Activated CD4-positive, alpha-beta memory T cell treated with anti-CD3 and anti-CD28 coated beads for 36 hours (primary cell): ENCODE data around the gene ADD3. TPM values are rescaled to one million over a fixed set of nuclear protein-coding genes. Genes with fewer than 3 reads are reported as not detected.

Experiments
- CTCF ChIA-PET: fragments of 350-600 bp; sonication (Branson Sonifier 250); formaldehyde crosslinking; loops from one replicate; lab custom pipeline; 2021; ENCODE audit warnings: antibody characterized with exemption, inconsistent platforms; lab: Charles Lee
- POLR2A ChIA-PET: fragments of 350-600 bp; sonication (Branson Sonifier 250); formaldehyde crosslinking; loops from one replicate; lab custom pipeline; 2021; ENCODE audit warnings: antibody characterized with exemption; lab: Charles Lee
- DNase-seq: peaks from one replicate; pipeline ENCODE4 v3.0.0-alpha.2; 2020
- H3K27ac Mint-ChIP-seq: one replicate; pipeline ENCODE4 v1.8.0; 2021; ENCODE audit warnings: mixed read lengths
- H3K27me3 Mint-ChIP-seq: one replicate; pipeline ENCODE4 v1.8.0; 2021; ENCODE audit warnings: mixed read lengths
- H3K36me3 Mint-ChIP-seq: one replicate; pipeline ENCODE4 v1.8.0; 2021; ENCODE audit warnings: mixed read lengths
- H3K4me1 Mint-ChIP-seq: one replicate; pipeline ENCODE4 v1.8.0; 2021; ENCODE audit warnings: low read depth, mixed read lengths
- H3K4me3 Mint-ChIP-seq: one replicate; pipeline ENCODE4 v1.8.0; 2021; ENCODE audit warnings: mild to moderate bottlenecking, mixed read lengths
- H3K9me3 Mint-ChIP-seq: one replicate; pipeline ENCODE4 v1.8.0; 2021; ENCODE audit warnings: mixed read lengths
- intact Hi-C: fragments of 100-400 bp; cut with micrococcal nuclease; formaldehyde crosslinking; loops from one replicate; pipeline ENCODE4 v1.15.1; 2023
- total RNA-seq, 2 experiments: library from RNA; stranded (reverse); gene quantifications; one replicate each; pipeline ENCODE4 v1.2.3, GENCODE V29; 2021

ADD3 gene
- total RNA-seq, 2 experiments from 2014 or later, result 92.3 to 93.3 TPM

DNA sequence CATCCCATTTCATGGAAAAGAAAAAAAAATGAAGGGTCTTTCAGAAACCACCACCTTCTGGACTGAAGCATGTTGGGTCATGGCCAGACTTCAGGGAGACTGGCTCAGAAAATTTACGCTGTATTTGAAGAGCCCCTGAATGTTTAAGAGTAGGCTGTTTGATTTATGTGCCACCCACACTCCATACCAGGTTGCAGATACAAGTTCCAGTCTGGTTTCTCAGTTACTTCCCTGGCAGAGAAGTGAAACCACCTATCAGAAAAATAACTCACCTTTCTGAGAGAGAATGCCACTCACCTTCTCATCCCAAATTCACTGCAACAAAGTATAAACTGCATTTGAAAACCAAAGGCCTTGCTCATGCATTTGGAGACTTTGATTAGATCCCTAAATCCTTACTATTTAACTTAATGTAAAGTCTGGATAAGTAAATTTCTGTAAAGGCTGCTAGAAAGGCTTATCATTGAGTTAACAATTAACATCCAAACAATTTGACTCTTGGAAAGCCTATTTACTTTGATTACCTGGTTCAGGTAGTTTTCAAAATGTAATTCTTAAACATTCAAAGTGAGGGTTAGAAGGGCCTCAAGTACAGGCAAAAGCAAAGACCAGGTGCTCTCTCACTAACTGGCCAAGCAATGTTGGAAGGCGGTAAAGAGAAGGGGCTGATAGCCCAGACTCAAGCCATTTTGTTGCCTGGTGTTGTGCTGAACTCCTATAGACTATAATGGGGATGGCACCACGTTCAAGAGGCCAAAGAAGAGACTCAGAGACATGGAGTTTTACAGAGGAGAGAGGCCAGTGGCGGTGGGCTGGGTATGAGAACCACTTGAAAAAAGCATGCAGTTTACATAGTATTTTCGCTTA is 12.8 kb upstream of the ADD3 start:
- no peaks in the 10 kb centered on the region for H3K27me3 Mint-ChIP-seq
- H3K36me3 Mint-ChIP-seq, result no peaks in the 10 kb centered on the region
- H3K9me3 Mint-ChIP-seq, result no peaks in the 10 kb centered on the region
- ChIA-PET POLR2A (no interaction called here), CTCF (interaction anchor here (1.0 kb wide), 1 partner anchor 16 kb away, joined by 3 read pairs; no protein-coding TSS in a partner anchor)
- intact Hi-C loops, result no loop called here
- no peak for DNase-seq
- no peak overlapping the region for H3K27ac Mint-ChIP-seq
- H3K4me3 Mint-ChIP-seq, result no peak overlapping the region
- H3K4me1 Mint-ChIP-seq, result peaks cover 21% of the 10 kb centered on the region

DNA sequence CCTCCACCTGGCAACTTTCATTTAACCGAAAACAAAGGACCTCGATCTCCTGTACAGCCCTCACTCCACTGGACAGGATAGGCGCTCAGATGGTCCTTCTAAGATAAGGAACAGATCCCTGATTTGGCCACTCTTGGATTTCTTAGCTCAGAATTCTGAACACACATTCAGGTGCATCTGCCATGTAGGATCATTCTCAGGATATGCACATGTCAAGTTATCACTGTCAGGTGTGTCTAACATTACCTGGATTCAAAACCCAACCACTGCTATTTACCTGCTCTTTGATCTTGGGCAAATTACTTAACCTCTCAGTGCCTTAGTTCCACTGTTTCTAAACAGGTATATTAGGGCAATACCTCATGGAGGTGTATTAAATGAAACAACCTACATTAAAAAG is 12.2 kb upstream of the ADD3 start:
- no peak for DNase-seq
- Mint-ChIP-seq H3K27ac (no peak overlapping the region), H3K4me1 (peaks cover 21% of the 10 kb centered on the region), H3K27me3 (no peaks in the 10 kb centered on the region), H3K9me3 (no peaks in the 10 kb centered on the region), H3K36me3 (no peaks in the 10 kb centered on the region), H3K4me3 (no peak overlapping the region)
- ChIA-PET CTCF (interaction anchor here (1.0 kb wide), 1 partner anchor 16 kb away, joined by 3 read pairs; no protein-coding TSS in a partner anchor), POLR2A (no interaction called here)
- intact Hi-C loops, result no loop called here

DNA sequence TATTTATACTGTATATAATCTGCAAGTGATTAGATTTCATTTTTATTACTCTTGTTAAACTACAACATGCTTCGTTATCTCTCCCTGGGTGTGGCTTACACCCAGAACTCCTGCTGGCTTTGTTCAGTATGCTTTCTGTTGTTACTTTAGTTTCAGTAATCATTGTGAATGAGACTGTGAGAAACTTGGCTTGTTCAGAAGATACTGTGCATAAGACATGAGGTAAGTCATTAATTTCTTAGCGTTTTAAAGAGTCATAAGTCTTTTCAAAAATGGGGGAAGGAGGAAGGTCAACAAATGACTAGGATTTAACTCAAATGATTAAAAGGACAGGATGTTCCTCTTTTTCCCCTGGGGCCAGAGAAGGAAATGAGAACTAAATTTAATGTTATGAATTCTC is 11.6 kb upstream of the ADD3 start:
- Mint-ChIP-seq H3K27me3 (no peaks in the 10 kb centered on the region), H3K4me1 (peaks cover 21% of the 10 kb centered on the region), H3K4me3 (no peak overlapping the region), H3K9me3 (no peaks in the 10 kb centered on the region), H3K27ac (no peak overlapping the region), H3K36me3 (no peaks in the 10 kb centered on the region)
- DNase-seq, result no peak
- intact Hi-C loops, result no loop called here
- ChIA-PET POLR2A (no interaction called here), CTCF (interaction anchor here (0.9 to 1.4 kb wide), 3 partner anchors 16 to 18 kb away, joined by 3 to 5 read pairs (median 3); no protein-coding TSS in a partner anchor)

DNA sequence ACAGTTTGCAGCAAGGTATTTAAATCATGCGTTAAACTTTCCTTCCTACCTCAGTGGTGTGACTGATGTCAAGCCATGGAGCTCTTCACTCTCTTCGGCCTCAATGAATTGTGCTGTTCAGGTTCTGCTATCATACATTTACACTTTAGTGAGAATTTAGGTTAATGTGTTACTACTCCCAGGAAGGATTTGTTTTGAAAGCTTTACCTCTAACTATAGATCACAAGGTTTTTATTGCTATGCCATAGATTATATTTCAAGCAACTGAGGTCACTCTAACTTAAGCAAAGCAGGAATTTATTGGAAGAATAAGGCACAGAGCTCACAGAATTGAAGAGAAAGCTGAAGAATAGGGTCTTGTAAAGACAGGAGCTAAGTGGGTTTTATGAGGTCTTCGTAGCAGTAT is 11.0 kb upstream of the ADD3 start:
- H3K27ac Mint-ChIP-seq, result no peak overlapping the region
- ChIA-PET CTCF (interaction anchor here (0.9 to 1.4 kb wide), 2 partner anchors 17 to 19 kb away, joined by 3 to 5 read pairs; no protein-coding TSS in a partner anchor), POLR2A (no interaction called here)
- H3K36me3 Mint-ChIP-seq, result no peaks in the 10 kb centered on the region
- no peaks in the 10 kb centered on the region for H3K9me3 Mint-ChIP-seq
- peaks cover 21% of the 10 kb centered on the region for H3K4me1 Mint-ChIP-seq
- no peaks in the 10 kb centered on the region for H3K27me3 Mint-ChIP-seq
- H3K4me3 Mint-ChIP-seq, result no peak overlapping the region
- no peak for DNase-seq
- intact Hi-C loops, result no loop called here

DNA sequence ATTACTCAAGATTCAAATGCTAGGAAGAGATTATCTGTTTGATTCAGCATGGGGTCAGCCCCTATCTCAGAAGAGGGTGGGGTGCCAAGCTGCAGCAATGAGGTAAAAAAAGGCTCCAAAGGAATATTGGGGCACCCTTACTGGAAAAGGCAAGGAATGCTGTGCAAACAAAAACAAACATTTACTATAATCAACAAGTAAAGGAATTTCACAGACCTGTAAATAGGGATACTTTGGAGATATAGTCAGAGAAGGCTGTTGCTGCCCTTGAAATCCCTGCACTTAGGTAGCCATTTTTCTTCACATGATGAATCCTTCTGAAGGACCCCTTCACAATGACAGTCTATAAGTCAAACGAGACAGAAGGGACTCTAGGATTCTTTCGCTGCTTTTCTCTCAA is 10.6 kb upstream of the ADD3 start:
- Mint-ChIP-seq H3K4me1 (peaks cover 21% of the 10 kb centered on the region), H3K27me3 (no peaks in the 10 kb centered on the region), H3K36me3 (no peaks in the 10 kb centered on the region), H3K9me3 (no peaks in the 10 kb centered on the region), H3K4me3 (no peak overlapping the region), H3K27ac (no peak overlapping the region)
- DNase-seq, result no peak
- POLR2A ChIA-PET, result no interaction called here
- CTCF ChIA-PET, result interaction anchor here (0.9 to 1.4 kb wide), 2 partner anchors 17 to 19 kb away, joined by 3 to 5 read pairs; no protein-coding TSS in a partner anchor
- intact Hi-C loops, result no loop called here

DNA sequence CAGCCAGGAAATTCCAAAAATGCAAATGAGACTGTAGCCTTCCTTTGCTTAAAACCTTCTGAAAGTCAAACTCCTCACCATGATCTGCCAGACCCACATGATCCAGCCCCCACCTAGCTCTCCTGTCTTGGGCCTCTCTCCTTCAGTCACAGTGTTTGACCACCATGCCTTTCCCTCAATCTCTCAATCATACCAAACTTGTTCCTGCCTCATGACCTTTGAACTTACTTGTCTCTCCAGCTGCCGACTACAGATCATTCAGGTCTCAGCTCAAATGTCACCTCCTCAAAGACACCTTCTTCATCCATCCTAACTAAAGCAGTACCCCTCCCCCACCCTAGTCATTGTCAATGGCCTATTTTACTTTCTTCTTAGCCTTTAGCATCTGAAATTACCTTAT is 9.3 kb upstream of the ADD3 start:
- Mint-ChIP-seq H3K4me1 (peaks cover 14% of the 10 kb centered on the region), H3K36me3 (no peaks in the 10 kb centered on the region), H3K9me3 (no peaks in the 10 kb centered on the region), H3K27me3 (no peaks in the 10 kb centered on the region), H3K27ac (no peak overlapping the region), H3K4me3 (no peak overlapping the region)
- intact Hi-C loops, result no loop called here
- POLR2A ChIA-PET, result no interaction called here
- no peak for DNase-seq
- CTCF ChIA-PET, result interaction anchor here (0.6 kb wide), 1 partner anchor 20 kb away, joined by 3 read pairs; no protein-coding TSS in a partner anchor

DNA sequence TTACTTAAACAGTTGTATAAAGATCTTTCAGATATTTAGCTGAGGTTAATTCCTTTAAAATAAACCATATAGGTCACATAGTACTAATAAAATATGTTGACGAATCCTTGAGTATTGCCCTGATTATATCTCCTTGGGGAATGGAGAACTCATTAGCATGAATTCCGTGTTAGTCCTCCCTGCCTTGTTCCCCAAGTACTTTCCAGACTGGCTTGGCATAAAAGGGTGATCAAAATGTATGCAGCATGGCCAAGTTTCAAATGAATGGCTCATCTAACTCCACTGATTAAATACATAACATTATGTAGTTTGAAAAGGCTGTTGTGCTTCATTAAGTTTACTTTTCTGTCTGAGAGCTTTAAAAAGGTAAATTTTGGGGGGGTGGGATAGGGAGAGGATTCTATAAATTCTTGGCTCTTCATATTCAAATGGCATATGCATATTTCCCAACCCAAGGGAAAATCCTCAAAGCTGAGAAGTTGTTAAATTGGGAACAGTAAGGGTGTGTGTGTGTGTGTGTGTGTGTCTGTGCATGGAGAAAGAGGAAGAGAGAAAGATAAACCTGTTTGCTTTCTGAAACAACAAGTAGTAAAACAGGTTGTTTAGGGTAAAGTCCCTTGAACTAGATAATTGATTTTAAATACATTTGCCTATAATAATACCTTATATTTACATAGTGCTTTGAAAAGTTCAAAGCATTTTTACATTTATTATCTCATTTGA is 4.8 kb upstream of the ADD3 start:
- intact Hi-C loops, result no loop called here
- Mint-ChIP-seq H3K9me3 (no peaks in the 10 kb centered on the region), H3K27ac (no peak overlapping the region), H3K4me3 (no peak overlapping the region), H3K4me1 (peaks cover 7% of the 10 kb centered on the region), H3K27me3 (no peaks in the 10 kb centered on the region), H3K36me3 (no peaks in the 10 kb centered on the region)
- no peak for DNase-seq
- CTCF ChIA-PET, result interaction anchor here (0.7 to 1.4 kb wide), 3 partner anchors 20 to 24 kb away, joined by 3 to 4 read pairs (median 3); no protein-coding TSS in a partner anchor
- POLR2A ChIA-PET, result no interaction called here

DNA sequence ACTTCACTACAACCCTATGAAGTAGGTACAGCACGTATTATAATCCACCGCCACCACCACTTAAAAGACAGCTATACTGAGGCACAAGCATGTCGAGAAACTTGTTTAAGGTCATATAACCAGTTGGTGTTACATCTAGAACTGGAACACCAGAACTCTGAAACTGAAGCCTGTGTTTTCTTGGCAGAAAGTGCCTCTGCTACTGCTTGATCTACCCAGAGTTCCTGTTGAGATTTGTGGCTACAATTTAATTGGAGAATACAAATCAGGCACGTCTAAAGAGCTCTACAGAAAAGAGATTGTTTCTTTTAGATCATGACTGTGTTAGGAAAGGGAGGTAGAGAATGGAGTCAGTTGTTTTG is 4.3 kb upstream of the ADD3 start:
- Mint-ChIP-seq H3K4me1 (peaks cover 3% of the 10 kb centered on the region), H3K27ac (no peak overlapping the region), H3K36me3 (no peaks in the 10 kb centered on the region), H3K4me3 (no peak overlapping the region), H3K27me3 (no peaks in the 10 kb centered on the region), H3K9me3 (no peaks in the 10 kb centered on the region)
- POLR2A ChIA-PET, result no interaction called here
- DNase-seq, result no peak
- intact Hi-C loops, result no loop called here
- CTCF ChIA-PET, result interaction anchor here (0.9 kb wide), 1 partner anchor 24 kb away, joined by 3 read pairs; no protein-coding TSS in a partner anchor

DNA sequence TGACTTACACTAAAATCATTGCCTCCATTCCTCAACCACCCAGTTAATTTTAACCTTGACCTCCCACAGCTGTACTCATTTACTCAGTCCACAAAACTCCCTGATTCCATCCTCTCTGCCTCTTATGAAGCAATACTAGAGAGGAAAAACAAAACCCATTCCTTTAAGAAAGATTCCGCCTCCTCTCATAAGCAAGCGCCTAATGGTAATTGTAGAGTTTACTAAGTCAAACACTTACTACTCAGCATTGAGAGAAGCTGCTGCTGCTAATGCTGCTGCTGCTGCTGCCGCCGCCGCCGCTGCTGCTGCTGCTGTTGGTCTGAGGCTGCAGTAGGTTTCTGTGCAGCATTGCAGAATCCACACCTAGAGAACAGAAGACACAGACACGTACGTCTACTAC is 2.1 kb upstream of the ADD3 start:
- Mint-ChIP-seq H3K4me3 (no peak overlapping the region), H3K27ac (no peak overlapping the region), H3K9me3 (no peaks in the 10 kb centered on the region), H3K36me3 (no peaks in the 10 kb centered on the region), H3K27me3 (no peaks in the 10 kb centered on the region), H3K4me1 (peaks cover 20% of the 10 kb centered on the region)
- POLR2A ChIA-PET, result no interaction called here
- intact Hi-C loops, result loop anchor here (5.0 kb wide), 2 partner anchors 222 to 352 kb away; no protein-coding TSS in a partner anchor
- CTCF ChIA-PET, result interaction anchor here (0.6 to 1.9 kb wide), 4 partner anchors 9 to 215 kb away, joined by 3 to 14 read pairs (median 4); no protein-coding TSS in a partner anchor
- no peak for DNase-seq

DNA sequence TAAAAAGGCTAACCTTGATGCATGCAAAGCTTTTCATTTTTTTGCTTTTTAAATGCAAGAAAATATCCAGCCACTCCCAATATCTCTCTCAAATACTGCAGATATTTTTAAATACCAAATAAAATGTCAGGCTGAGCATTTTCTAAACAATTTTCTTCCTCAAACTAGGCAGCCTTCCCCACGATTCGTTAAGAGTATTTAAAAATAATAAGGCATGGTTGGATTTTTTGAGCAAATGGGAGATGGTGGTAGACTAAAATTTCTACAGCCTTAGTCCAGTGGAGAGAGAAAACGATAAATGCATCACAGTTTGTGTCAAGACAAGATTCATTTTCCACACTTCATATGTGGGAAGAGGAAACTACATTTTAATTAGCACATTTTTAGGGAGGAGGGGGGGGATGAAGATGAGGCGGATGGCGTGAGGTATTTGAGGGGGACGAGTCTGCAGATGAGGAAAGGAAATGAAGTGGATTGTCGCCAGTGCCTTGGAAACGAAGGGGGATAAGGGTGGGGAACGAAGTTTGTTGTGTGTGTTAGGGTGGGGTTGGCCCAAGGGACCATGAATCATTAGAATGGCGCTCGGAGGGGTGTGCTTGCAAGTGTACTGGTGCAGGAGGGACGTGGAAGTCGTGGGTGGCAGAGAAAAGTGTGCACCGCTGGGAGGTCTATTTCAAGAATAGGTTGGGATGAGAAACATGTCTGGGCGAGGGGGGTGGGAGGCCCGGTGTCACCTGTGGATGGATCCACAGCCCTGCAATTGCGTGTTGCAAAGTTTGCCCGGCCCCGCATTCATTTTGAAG is 1.2 kb upstream of the ADD3 start:
- no peak overlapping the region for H3K27ac Mint-ChIP-seq
- ChIA-PET POLR2A (interaction anchor here (1.0 to 1.5 kb wide), 2 partner anchors 37 to 62 kb away, joined by 3 read pairs; no protein-coding TSS in a partner anchor), CTCF (interaction anchor here (0.7 to 1.9 kb wide), 4 partner anchors 9 to 122 kb away, joined by 3 to 14 read pairs (median 5); no protein-coding TSS in a partner anchor)
- no peak for DNase-seq
- no peak overlapping the region for H3K4me3 Mint-ChIP-seq
- H3K4me1 Mint-ChIP-seq, result peaks cover 27% of the 10 kb centered on the region
- intact Hi-C loops, result loop anchor here (5.0 kb wide), 2 partner anchors 221 to 351 kb away; no protein-coding TSS in a partner anchor
- no peaks in the 10 kb centered on the region for H3K9me3 Mint-ChIP-seq
- no peaks in the 10 kb centered on the region for H3K27me3 Mint-ChIP-seq
- H3K36me3 Mint-ChIP-seq, result no peaks in the 10 kb centered on the region

DNA sequence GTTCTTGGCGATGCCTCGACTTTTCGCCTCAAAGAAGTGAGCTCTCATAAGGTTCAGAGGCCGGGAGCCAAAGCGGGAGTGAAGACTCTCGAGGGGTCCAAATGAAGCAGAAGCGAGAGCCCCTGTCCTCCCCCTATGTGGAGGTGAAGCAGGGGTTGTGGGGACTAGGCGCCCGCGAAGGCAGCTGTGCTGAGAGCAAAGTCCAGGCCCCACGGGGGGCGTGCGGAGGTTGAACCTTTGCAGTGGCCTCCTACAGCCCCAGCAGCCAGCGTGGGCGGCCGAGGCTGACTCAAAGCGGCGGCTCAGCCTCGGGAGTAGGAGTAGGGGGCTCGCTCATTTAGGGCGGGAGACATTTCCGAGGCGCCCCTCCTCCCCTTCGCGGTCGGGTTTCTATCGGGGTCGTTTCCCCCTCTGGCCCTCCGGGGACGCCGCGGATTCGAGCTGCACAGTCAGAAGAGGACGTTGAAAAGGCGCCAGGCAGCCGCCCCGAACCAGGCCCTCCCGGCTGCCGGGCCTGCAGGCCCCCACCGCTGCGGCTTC is 553 bp upstream of the ADD3 start:
- Mint-ChIP-seq H3K36me3 (no peaks in the 10 kb centered on the region), H3K4me1 (peaks cover 33% of the 10 kb centered on the region), H3K27ac (peak overlapping the region; percentile 64), H3K4me3 (no peak overlapping the region), H3K27me3 (no peaks in the 10 kb centered on the region), H3K9me3 (no peaks in the 10 kb centered on the region)
- ChIA-PET POLR2A (interaction anchor here (0.9 to 1.5 kb wide), 3 partner anchors 37 to 61 kb away, joined by 3 read pairs; no protein-coding TSS in a partner anchor), CTCF (interaction anchor here (0.8 to 1.2 kb wide), 5 partner anchors 8 to 123 kb away, joined by 3 to 5 read pairs (median 4); no protein-coding TSS in a partner anchor)
- DNase-seq, result peak; percentile 76
- intact Hi-C loops, result loop anchor here (5.0 kb wide), 2 partner anchors 220 to 350 kb away; no protein-coding TSS in a partner anchor
